ENCODE measurements around the gene ZNF764. TPM values are rescaled to one million over a fixed set of nuclear protein-coding genes. Genes with fewer than 3 reads are reported as not detected.
A peak's percentile ranks its signal among the peaks of the same experiment; 100 is the strongest.

Gene ZNF764
- total and polyA plus RNA-seq, 9 of the 15 experiments (the other 6 are each of a cell fraction or from before 2014, with no cell fraction given), result 0.69 to 10.1 (median 4.1) TPM

DNA sequence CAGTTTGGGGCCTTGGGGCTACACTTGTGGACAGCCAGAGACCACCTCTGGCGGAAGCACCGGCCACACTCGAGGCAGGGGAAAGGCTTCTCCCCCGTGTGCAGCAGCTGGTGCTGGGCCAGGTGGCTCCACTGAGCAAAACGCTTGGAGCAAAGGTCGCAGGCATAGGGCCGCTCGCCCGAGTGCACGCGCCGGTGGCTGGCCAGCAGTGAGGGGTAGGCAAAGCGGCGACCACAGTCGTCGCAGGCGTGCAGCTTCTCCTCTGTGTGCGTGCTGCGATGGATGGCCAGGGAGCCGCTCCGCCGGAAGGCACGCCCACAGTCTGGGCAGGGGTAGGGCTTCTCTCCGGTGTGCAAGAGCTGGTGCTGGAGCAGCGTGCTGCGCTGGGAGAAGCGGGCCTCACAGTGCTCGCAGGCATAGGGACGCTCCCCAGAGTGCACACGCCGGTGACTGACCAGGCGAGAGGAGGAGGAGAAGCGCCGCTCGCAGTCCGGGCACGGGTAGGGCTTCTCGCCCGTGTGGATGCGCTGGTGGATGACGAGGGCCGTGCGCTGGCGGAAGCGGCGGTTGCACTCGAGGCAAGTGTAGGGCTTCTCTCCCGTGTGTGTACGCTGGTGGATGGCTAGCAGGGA lies 46.3 kb upstream of the ZNF764 start:
- POLR2A ChIA-PET, result no interaction called here
- Histone ChIP-seq H4K20me1 (replicated peaks; ENCODE audit: control insufficient read depth, insufficient read depth, low read length) (no peaks in the 10 kb centered on the region), H3K4me3 (no peak overlapping the region), H3K4me2 (ENCODE audit: insufficient read depth, low read length) (no peak overlapping the region), H3K4me1 (replicated peaks in 1 of 2; ENCODE audit: control insufficient read depth in 2 of 2, insufficient read depth in 2 of 2, low read length in 2 of 2) (peaks cover 7 to 17% of the 10 kb centered on the region in 2 experiments; a peak in 4 of 5 replicates), H3K36me3 (ENCODE audit: control insufficient read depth, insufficient read depth, low read length) (peaks cover 60% of the 10 kb centered on the region), H3K9ac (ENCODE audit: insufficient read depth in 1 of 2, low read depth in 2 of 2, low read length in 2 of 2) (peak overlapping the region in 1 of 2 experiments; percentile 42; a peak in 2 of 4 replicates), H3K27ac (ENCODE audit: extremely low read depth, low read depth, low read length) (no peak overlapping the region), H3K9me3 (replicated peaks; ENCODE audit: control insufficient read depth, insufficient read depth, low read depth, low read length) (no peaks in the 10 kb centered on the region), H3K9me1 (ENCODE audit: control insufficient read depth, insufficient read depth, low read length) (no peaks in the 10 kb centered on the region), H3K27me3 (ENCODE audit: control insufficient read depth in 2 of 2, insufficient read depth in 2 of 2, low read length in 2 of 2) (no peaks in the 10 kb centered on the region), H2AFZ (ENCODE audit: low read depth, low read length) (no peak overlapping the region), H3K79me2 (ENCODE audit: control insufficient read depth, insufficient read depth, low read length) (peaks cover 10% of the 10 kb centered on the region)
- in situ Hi-C loops (cut with MboI) (no loop called here), intact Hi-C loops (cut with micrococcal nuclease) (no loop called here)
- BruUV-seq (replicated peaks), result no TSS peak
- ATAC-seq (no peak), DNase-seq (ENCODE audit: extremely low read depth in 1 of 4, low spot score in 3 of 4) (no peak), FAIRE-seq (no peak)
- CTCF ChIA-PET (ENCODE audit: low intra/inter-chr PET ratio), result no interaction called here
- 92% methylated on average over 29 of the region's 49 CpGs for WGBS (ENCODE audit: insufficient coverage, low coverage, missing lambda C conversion rate)
- TF ChIP-seq POLR2G (IDR thresholded peaks at IDR 0.05; ENCODE audit: low read depth, low read length) (peak; percentile 57; the same call in 1 of the 2 replicates), NR3C1 (CRISPR knock-in tag; IDR thresholded peaks at IDR 0.05) (no peak), RBFOX2 (IDR thresholded peaks at IDR 0.05; ENCODE audit: low read depth, low read length) (peak; percentile 62), EWSR1 (IDR thresholded peaks at IDR 0.05; ENCODE audit: borderline replicate concordance, low read depth, partially characterized antibody) (no peak)
- TF ChIP-seq, protein P1, sequence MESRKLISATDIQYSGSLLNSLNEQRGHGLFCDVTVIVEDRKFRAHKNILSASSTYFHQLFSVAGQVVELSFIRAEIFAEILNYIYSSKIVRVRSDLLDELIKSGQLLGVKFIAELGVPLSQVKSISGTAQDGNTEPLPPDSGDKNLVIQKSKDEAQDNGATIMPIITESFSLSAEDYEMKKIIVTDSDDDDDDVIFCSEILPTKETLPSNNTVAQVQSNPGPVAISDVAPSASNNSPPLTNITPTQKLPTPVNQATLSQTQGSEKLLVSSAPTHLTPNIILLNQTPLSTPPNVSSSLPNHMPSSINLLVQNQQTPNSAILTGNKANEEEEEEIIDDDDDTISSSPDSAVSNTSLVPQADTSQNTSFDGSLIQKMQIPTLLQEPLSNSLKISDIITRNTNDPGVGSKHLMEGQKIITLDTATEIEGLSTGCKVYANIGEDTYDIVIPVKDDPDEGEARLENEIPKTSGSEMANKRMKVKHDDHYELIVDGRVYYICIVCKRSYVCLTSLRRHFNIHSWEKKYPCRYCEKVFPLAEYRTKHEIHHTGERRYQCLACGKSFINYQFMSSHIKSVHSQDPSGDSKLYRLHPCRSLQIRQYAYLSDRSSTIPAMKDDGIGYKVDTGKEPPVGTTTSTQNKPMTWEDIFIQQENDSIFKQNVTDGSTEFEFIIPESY (CRISPR knock-in tag; IDR thresholded peaks at IDR 0.05), result peak; percentile 88
- TF ChIP-seq, protein P2, sequence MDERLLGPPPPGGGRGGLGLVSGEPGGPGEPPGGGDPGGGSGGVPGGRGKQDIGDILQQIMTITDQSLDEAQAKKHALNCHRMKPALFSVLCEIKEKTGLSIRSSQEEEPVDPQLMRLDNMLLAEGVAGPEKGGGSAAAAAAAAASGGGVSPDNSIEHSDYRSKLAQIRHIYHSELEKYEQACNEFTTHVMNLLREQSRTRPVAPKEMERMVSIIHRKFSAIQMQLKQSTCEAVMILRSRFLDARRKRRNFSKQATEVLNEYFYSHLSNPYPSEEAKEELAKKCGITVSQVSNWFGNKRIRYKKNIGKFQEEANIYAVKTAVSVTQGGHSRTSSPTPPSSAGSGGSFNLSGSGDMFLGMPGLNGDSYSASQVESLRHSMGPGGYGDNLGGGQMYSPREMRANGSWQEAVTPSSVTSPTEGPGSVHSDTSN (CRISPR knock-in tag; IDR thresholded peaks at IDR 0.05; ENCODE audit: low read depth), result no peak
- TF ChIP-seq, protein P2 (tag; conservative IDR thresholded peaks at IDR 0.05; ENCODE audit: low read depth), result no peak

All from K562 (cell line).